PC-9 (cell line): ENCODE measurements around the gene CCNDBP1. TPM values are rescaled to one million over a fixed set of nuclear protein-coding genes. Genes with fewer than 3 reads are reported as not detected.
"Not testable (repeated sequence)": the region's sequence is repeated elsewhere in the genome, so short reads cannot be mapped to it uniquely, and the experiment has no call there.

ENCODE experiments used
- BruUV-seq: library from RNA; stranded (reverse); fragments of 400-500 nt; replicated peaks from 2 replicates; lab custom pipeline; 2021; lab: Mats Ljungman, UMichigan
- CTCF ChIA-PET: fragments of 300-600 bp; sonication (Branson Sonifier 250); formaldehyde crosslinking; loops from one replicate; lab custom pipeline; 2022; ENCODE audit warnings: antibody characterized with exemption; lab: Charles Lee
- POLR2A ChIA-PET: fragments of 300-600 bp; sonication (Branson Sonifier 250); formaldehyde crosslinking; loops from one replicate; lab custom pipeline; 2022; ENCODE audit warnings: antibody characterized with exemption; ENCODE audit not compliant: unreplicated experiment; lab: Charles Lee
- DNase-seq, 2 experiments: peaks; one replicate each; pipeline versions ENCODE4 v3.0.0 to v3.0.0-alpha.2; 2015 to 2022; ENCODE audit warnings: mixed read lengths in 1 of 2
- H2AFZ ChIP-seq: fragments of 200-600 bp; sonication (generic); 2 replicates; pipeline ENCODE4 v1.8.1; 2017; ENCODE audit warnings: antibody characterized with exemption
- H3F3A ChIP-seq: fragments of 200-600 bp; sonication (generic); 2 replicates; pipeline ENCODE4 v1.8.1; 2017; ENCODE audit warnings: antibody characterized with exemption, mild to moderate bottlenecking, low read depth; ENCODE audit not compliant: insufficient read depth
- H3K27ac ChIP-seq: fragments of 200-600 bp; sonication (generic); 2 replicates; pipeline ENCODE4 v1.6.1; 2016; ENCODE audit warnings: mixed run types
- H3K27me3 ChIP-seq: fragments of 200-600 bp; sonication (generic); 2 replicates; pipeline ENCODE4 v1.6.1; 2016; ENCODE audit warnings: low read depth, mixed run types; ENCODE audit not compliant: insufficient read depth
- H3K36me3 ChIP-seq: fragments of 200-600 bp; sonication (generic); 2 replicates; pipeline ENCODE4 v1.6.1; 2016; ENCODE audit warnings: low read depth, mixed run types
- H3K4me1 ChIP-seq: fragments of 200-600 bp; sonication (generic); replicated peaks from 2 replicates; pipeline ENCODE4 v1.6.1; 2016; ENCODE audit warnings: mixed run types; ENCODE audit not compliant: insufficient read depth
- H3K4me2 ChIP-seq: fragments of 200-600 bp; sonication (generic); 2 replicates; pipeline ENCODE4 v1.6.1; 2017; ENCODE audit warnings: mixed run types
- H3K4me3 ChIP-seq: fragments of 200-600 bp; sonication (generic); 2 replicates; pipeline ENCODE4 v1.6.1; 2016; ENCODE audit warnings: mixed run types
- H3K79me2 ChIP-seq: fragments of 200-600 bp; sonication (generic); 2 replicates; pipeline ENCODE4 v1.6.1; 2017; ENCODE audit warnings: low read depth, mixed run types
- H3K9me2 ChIP-seq: fragments of 200-600 bp; sonication (generic); 2 replicates; pipeline ENCODE4 v1.8.1; 2017; ENCODE audit warnings: mild to moderate bottlenecking; ENCODE audit not compliant: insufficient read depth
- H3K9me3 ChIP-seq: fragments of 200-600 bp; sonication (generic); 2 replicates; pipeline ENCODE4 v1.8.1; 2016; ENCODE audit warnings: low read depth; ENCODE audit not compliant: insufficient read depth
- H4K20me1 ChIP-seq: fragments of 200-600 bp; sonication (generic); 2 replicates; pipeline ENCODE4 v1.8.1; 2017; ENCODE audit not compliant: insufficient read depth
- EZH2 ChIP-seq: fragments of 200-600 bp; sonication (generic); IDR thresholded peaks from 2 replicates; pipeline ENCODE4 v1.8.0; 2017; ENCODE audit warnings: antibody characterized with exemption, low read depth
- intact Hi-C: fragments of 100-400 bp; cut with micrococcal nuclease; formaldehyde crosslinking; loops from one replicate; pipeline ENCODE4 v1.10.0; 2022; ENCODE audit not compliant: unreplicated experiment
- total RNA-seq: library from RNA; stranded (reverse); gene quantifications from 2 replicates; pipeline ENCODE4 v1.2.3, GENCODE V29; 2021
- TF ChIP-seq, protein P1 (sequence below): fragments of 200-600 bp; sonication (generic); conservative IDR thresholded peaks from 2 replicates; pipeline ENCODE4 v1.6.1; 2017; ENCODE audit warnings: mixed run types, antibody characterized with exemption, mild to moderate bottlenecking, moderate library complexity

CCNDBP1 gene
- total RNA-seq, 1 experiment from 2014 or later: 44.0 TPM

DNA sequence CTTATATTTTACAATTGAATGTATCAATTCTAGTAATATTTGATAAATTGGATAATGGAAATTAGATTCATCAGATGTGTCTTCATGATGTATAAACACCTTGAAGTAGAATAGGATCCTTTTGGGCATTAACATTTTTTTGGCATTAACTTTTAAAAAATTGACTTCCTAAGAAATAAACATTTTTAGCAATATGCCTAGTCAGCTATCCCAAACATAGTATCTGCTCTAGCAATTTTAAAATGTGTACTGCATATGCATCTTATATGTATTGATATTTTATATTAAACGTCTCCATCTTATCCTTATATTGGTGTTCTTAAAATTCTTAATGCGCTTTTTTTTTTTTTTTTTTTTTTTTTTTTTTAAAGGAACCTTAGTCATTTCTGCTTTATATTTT lies 8.5 kb downstream of the CCNDBP1 start:
- Histone ChIP-seq H3K36me3 (0 out of 2 replicates have a peak, but pooled peaks cover 14% of the 10 kb centered on the region), H3K4me2 (no peak overlapping the region), H3K79me2 (no peaks in the 10 kb centered on the region), H3K4me1 (no peaks in the 10 kb centered on the region), H3K4me3 (no peak overlapping the region), H4K20me1 (no peaks in the 10 kb centered on the region), H3K9me2 (no peaks in the 10 kb centered on the region), H3K9me3 (no peaks in the 10 kb centered on the region), H2AFZ (no peak overlapping the region), H3K27me3 (no peaks in the 10 kb centered on the region), H3F3A (no peaks in the 10 kb centered on the region), H3K27ac (no peak overlapping the region)
- POLR2A ChIA-PET: no interaction called here
- no peak for DNase-seq
- CTCF ChIA-PET: interaction anchor here (0.6 kb wide), 1 partner anchor 471 kb away, joined by 3 read pairs; no protein-coding TSS in a partner anchor
- no TSS peak for BruUV-seq
- intact Hi-C loops: no loop called here
- TF ChIP-seq, protein P1, sequence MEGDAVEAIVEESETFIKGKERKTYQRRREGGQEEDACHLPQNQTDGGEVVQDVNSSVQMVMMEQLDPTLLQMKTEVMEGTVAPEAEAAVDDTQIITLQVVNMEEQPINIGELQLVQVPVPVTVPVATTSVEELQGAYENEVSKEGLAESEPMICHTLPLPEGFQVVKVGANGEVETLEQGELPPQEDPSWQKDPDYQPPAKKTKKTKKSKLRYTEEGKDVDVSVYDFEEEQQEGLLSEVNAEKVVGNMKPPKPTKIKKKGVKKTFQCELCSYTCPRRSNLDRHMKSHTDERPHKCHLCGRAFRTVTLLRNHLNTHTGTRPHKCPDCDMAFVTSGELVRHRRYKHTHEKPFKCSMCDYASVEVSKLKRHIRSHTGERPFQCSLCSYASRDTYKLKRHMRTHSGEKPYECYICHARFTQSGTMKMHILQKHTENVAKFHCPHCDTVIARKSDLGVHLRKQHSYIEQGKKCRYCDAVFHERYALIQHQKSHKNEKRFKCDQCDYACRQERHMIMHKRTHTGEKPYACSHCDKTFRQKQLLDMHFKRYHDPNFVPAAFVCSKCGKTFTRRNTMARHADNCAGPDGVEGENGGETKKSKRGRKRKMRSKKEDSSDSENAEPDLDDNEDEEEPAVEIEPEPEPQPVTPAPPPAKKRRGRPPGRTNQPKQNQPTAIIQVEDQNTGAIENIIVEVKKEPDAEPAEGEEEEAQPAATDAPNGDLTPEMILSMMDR: no peak
- TF ChIP-seq EZH2: no peak

DNA sequence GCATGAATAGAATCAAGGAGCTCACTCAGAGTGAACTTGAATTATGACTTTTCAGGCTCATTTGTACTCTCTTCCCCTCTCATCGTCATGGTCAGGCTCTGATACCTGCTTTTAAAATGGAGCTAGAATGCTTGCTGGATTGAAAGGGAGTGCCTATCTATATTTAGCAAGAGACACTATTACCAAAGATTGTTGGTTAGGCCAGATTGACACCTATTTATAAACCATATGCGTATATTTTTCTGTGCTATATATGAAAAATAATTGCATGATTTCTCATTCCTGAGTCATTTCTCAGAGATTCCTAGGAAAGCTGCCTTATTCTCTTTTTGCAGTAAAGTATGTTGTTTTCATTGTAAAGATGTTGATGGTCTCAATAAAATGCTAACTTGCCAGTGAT lies 9.6 kb downstream of the CCNDBP1 start:
- no peak for DNase-seq
- intact Hi-C loops: no loop called here
- H3K27me3 ChIP-seq: no peaks in the 10 kb centered on the region
- H3K36me3 ChIP-seq: 0 out of 2 replicates have a peak, but pooled peaks cover 14% of the 10 kb centered on the region
- ChIA-PET CTCF (no interaction called here), POLR2A (interaction anchor here (0.6 kb wide), 1 partner anchor 17 kb away, joined by 3 read pairs; no protein-coding TSS in a partner anchor)
- H3K4me1 ChIP-seq: no peaks in the 10 kb centered on the region
- BruUV-seq: no TSS peak
- TF ChIP-seq, protein P1: no peak
- TF ChIP-seq EZH2: no peak
- no peaks in the 10 kb centered on the region for H3K9me2 ChIP-seq
- no peaks in the 10 kb centered on the region for H3K9me3 ChIP-seq
- no peak overlapping the region for H2AFZ ChIP-seq
- H3F3A ChIP-seq: no peaks in the 10 kb centered on the region
- H3K27ac ChIP-seq: no peak overlapping the region
- H4K20me1 ChIP-seq: no peaks in the 10 kb centered on the region
- no peak overlapping the region for H3K4me2 ChIP-seq
- H3K4me3 ChIP-seq: no peak overlapping the region
- H3K79me2 ChIP-seq: no peaks in the 10 kb centered on the region

DNA sequence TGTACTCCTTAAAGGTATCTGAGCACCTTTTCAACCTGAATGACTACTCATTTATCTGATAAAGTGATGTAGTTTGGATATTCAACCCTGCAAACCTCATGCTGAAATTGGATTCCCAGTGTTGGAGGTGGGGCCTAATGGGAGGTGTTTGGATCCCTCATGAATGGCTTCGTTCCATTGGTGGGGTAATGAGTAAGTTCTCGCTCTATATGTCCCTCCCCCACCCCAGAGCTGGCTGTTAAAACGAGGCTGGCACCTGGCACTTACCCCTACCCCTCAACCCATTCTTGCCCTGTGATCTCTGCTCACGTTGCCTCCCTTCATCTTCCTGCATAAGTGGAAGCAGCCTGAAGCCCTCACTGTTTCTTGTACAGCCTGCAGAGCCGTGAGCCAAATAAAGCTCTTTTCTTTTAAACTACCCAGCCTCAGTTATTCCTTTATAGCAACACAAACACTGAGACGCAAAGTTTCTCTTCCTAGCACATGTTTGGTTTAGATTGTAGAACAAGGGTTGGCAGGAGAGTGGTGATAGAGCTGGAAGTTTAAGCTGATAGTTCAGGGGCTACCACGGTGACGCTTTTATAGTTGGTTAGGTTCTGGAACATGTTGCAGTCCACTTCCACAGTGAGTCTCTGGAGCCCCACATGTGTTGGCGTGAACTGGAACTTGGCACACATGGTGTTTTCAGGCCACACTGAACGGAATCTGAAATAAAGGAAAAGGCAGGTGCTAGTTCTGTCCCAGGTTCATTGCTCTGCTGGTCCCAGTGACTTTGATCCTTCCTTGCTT lies 11.8 kb downstream of the CCNDBP1 start:
- Histone ChIP-seq H3K9me2 (no peaks in the 10 kb centered on the region), H3K4me3 (no peak overlapping the region), H3K27me3 (no peaks in the 10 kb centered on the region), H3K4me1 (no peaks in the 10 kb centered on the region), H2AFZ (no peak overlapping the region), H3K36me3 (0 out of 2 replicates have a peak, but pooled peaks cover 8% of the 10 kb centered on the region), H3K4me2 (no peak overlapping the region), H3K9me3 (no peaks in the 10 kb centered on the region), H3F3A (no peaks in the 10 kb centered on the region), H4K20me1 (no peaks in the 10 kb centered on the region), H3K27ac (no peak overlapping the region), H3K79me2 (no peaks in the 10 kb centered on the region)
- TF ChIP-seq, protein P1: no peak
- TF ChIP-seq EZH2: no peak
- intact Hi-C loops: no loop called here
- DNase-seq: no peak
- CTCF ChIA-PET: no interaction called here
- POLR2A ChIA-PET: no interaction called here
- BruUV-seq: no TSS peak

DNA sequence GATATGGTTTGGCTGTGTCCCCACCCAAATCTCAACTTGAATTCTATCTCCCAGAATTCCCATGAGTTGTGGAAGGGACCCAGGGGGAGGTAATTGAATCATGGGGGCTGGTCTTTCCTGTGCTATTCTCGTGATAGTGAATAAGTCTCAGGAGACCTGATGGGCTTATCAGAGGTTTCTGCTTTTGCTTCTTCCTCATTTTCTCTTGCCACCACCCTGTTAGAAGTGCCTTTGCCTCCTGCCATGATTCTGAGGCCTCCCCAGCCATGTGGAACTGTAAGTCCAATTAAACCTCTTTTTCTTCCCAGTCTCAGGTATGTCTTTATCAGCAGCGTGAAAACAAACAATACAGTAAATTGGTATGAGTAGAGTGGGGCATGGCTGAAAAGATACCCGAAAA lies 12.6 kb downstream of the CCNDBP1 start:
- H3K27ac ChIP-seq, H3K79me2 ChIP-seq, DNase-seq, H3K27me3 ChIP-seq, H3K4me1 ChIP-seq, H3K4me3 ChIP-seq, H3K4me2 ChIP-seq, H4K20me1 ChIP-seq, H3K9me3 ChIP-seq, H3K36me3 ChIP-seq, BruUV-seq, CTCF ChIA-PET, H3F3A ChIP-seq, H3K9me2 ChIP-seq, intact Hi-C loops, H2AFZ ChIP-seq, POLR2A ChIA-PET: not testable (repeated sequence)

DNA sequence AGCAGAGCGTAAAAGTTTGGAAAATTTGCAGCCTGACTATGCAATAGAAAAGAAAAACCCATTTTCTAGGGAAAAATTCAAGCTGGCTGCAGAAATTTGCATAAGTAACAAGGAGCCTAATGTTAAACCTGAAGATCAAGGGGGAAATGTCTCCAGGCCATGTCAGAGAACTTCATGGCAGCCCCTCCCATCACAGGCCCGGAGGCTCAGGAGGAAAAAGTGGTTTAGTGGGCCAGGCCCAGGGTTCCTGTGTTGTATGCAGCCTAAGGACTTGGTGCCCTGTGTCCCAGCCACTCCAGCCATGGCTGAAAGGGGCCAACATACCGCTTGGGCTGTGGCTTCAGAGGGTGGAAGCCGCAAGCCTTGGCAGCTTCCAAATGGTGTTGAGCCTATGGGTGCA lies 13.4 kb downstream of the CCNDBP1 start:
- BruUV-seq, H2AFZ ChIP-seq, POLR2A ChIA-PET, H4K20me1 ChIP-seq, H3K4me2 ChIP-seq, H3K4me3 ChIP-seq, H3K9me2 ChIP-seq, H3K27ac ChIP-seq, H3K4me1 ChIP-seq, H3K9me3 ChIP-seq, H3K36me3 ChIP-seq, DNase-seq, CTCF ChIA-PET, H3K79me2 ChIP-seq, H3K27me3 ChIP-seq, H3F3A ChIP-seq, intact Hi-C loops: not testable (repeated sequence)
